HepG2 (cell line): Measurements from ENCODE around the gene SLIT1. TPM values are rescaled to one million over a fixed set of nuclear protein-coding genes. Genes with fewer than 3 reads are reported as not detected.
"Not testable (repeated sequence)": the region's sequence is repeated elsewhere in the genome, so short reads cannot be mapped to it uniquely, and the experiment has no call there.

ENCODE experiments used
- ATAC-seq: fragments of 200-7000 bp; cut with Tn5 transposase; 3 replicates; pipeline ENCODE4 v1.9.1; 2020; ENCODE audit warnings: mild to moderate bottlenecking, moderate library complexity
- BruUV-seq: library from RNA; stranded (reverse); fragments of 400-500 nt; replicated peaks from 2 replicates; lab custom pipeline; 2021; lab: Mats Ljungman, UMichigan
- CTCF ChIA-PET: fragments of 300-600 bp; formaldehyde crosslinking; extraction: SDS; loops from one replicate; lab custom pipeline; 2021; ENCODE audit warnings: low total read pairs, inconsistent platforms, low intra/inter-chr PET ratio; lab: Yijun Ruan, JAX
- POLR2A ChIA-PET: fragments of 350-600 bp; sonication (Branson Sonifier 250); formaldehyde crosslinking; loops from one replicate; lab custom pipeline; 2020; ENCODE audit warnings: antibody characterized with exemption, inconsistent platforms; lab: Yijun Ruan, JAX
- DNase-seq: peaks from one replicate; pipeline ENCODE4 v3.0.0-alpha.2; 2015; ENCODE audit warnings: low spot score
- FAIRE-seq: peaks from 3 replicates; lab custom pipeline; 2011; peaks lifted over from hg19 to GRCh38; lab: Jason Lieb, UNC
- H2AFZ ChIP-seq: one replicate; pipeline ENCODE4 v1.6.1; 2011; ENCODE audit warnings: low read length, inconsistent platforms
- H3K27ac ChIP-seq: fragments of 300-600 bp; 3 replicates; pipeline ENCODE4 v1.8.0; 2011; ENCODE audit warnings: mixed run types, mild to moderate bottlenecking, mixed read lengths, low read length, inconsistent platforms; ENCODE audit not compliant: insufficient read depth; ENCODE audit errors: extremely low read length
- H3K27me3 ChIP-seq, 2 experiments: fragments of 200-600 bp in 1 of 2; 2 replicates in 1 of 2; 3 replicates in 1 of 2; pipeline versions ENCODE4 v1.6.0 to v1.8.0; 2011; ENCODE audit warnings: low read length in 2 of 2, mild to moderate bottlenecking in 2 of 2, moderate library complexity in 2 of 2, inconsistent platforms in 1 of 2; ENCODE audit not compliant: insufficient read depth in 2 of 2, control insufficient read depth in 1 of 2
- H3K36me3 ChIP-seq, 2 experiments: fragments of 200-600 bp in 1 of 2; replicated peaks in 1 of 2; 2 replicates in 1 of 2; 3 replicates in 1 of 2; pipeline versions ENCODE4 v1.5.1 to v1.8.0; 2011; ENCODE audit warnings: low read length in 2 of 2, inconsistent platforms in 1 of 2; ENCODE audit not compliant: insufficient read depth in 2 of 2, control insufficient read depth in 1 of 2
- H3K4me1 ChIP-seq: 2 replicates; pipeline ENCODE4 v1.5.1; 2012; ENCODE audit warnings: low read length, inconsistent platforms; ENCODE audit not compliant: insufficient read depth
- H3K4me2 ChIP-seq: 2 replicates; pipeline ENCODE4 v1.6.0; 2011; ENCODE audit warnings: low read depth, low read length, inconsistent platforms
- H3K4me3 ChIP-seq, 3 experiments: fragments of 200-600 bp in 1 of 3; sonication (generic), shearing (Covaris generic) in 1 of 3; replicated peaks in 1 of 3; 2 replicates each; pipeline ENCODE4 v1.5.1; 2011 to 2016; ENCODE audit warnings: low read length in 3 of 3, inconsistent platforms in 2 of 3, low read depth in 2 of 3, mild to moderate bottlenecking in 2 of 3, control low read depth in 1 of 3, mixed read lengths in 1 of 3; ENCODE audit not compliant: insufficient read depth in 1 of 3
- H3K79me2 ChIP-seq: one replicate; pipeline ENCODE4 v1.6.1; 2011; ENCODE audit warnings: low read length, inconsistent platforms; ENCODE audit not compliant: insufficient read depth
- H3K9ac ChIP-seq: 2 replicates; pipeline ENCODE4 v1.6.0; 2011; ENCODE audit warnings: mild to moderate bottlenecking, low read depth, low read length, inconsistent platforms; ENCODE audit not compliant: insufficient read depth
- H3K9me3 ChIP-seq: 2 replicates; pipeline ENCODE4 v1.5.1; 2012; ENCODE audit warnings: mild to moderate bottlenecking, low read length
- H4K20me1 ChIP-seq: 2 replicates; pipeline ENCODE4 v1.6.0; 2011; ENCODE audit warnings: inconsistent platforms, mild to moderate bottlenecking, low read length, moderate library complexity; ENCODE audit not compliant: insufficient read depth
- CENPT ChIP-seq: sonication (generic); formaldehyde crosslinking; IDR thresholded peaks from 2 replicates; pipeline ENCODE4 v1.8.0; 2022; ENCODE audit warnings: low read depth, mild to moderate bottlenecking, moderate library complexity, missing genetic modification reagents
- NFIC ChIP-seq: IDR thresholded peaks from 2 replicates; pipeline ENCODE4 v1.6.1; 2012; ENCODE audit warnings: mild to moderate bottlenecking, low read length, inconsistent platforms
- NRL ChIP-seq: sonication (generic); formaldehyde crosslinking; IDR thresholded peaks from 2 replicates; pipeline ENCODE4 v1.5.0; 2020; ENCODE audit warnings: missing genetic modification reagents, mild to moderate bottlenecking, moderate library complexity, borderline replicate concordance
- RARA ChIP-seq: IDR thresholded peaks from 2 replicates; pipeline ENCODE4 v1.6.1; 2016; ENCODE audit warnings: missing genetic modification reagents, missing compliant biosample characterization
- SIN3A ChIP-seq: IDR thresholded peaks from 2 replicates; pipeline ENCODE4 v1.6.1; 2011; ENCODE audit warnings: low read depth, mild to moderate bottlenecking, control low read depth, low read length, borderline replicate concordance
- TFE3 ChIP-seq: IDR thresholded peaks from 2 replicates; pipeline ENCODE4 v1.6.1; 2016
- U2AF2 ChIP-seq: fragments of 200-400 bp; formaldehyde crosslinking; IDR thresholded peaks from 2 replicates; pipeline ENCODE4 v1.6.1; 2017; ENCODE audit warnings: low read depth, mild to moderate bottlenecking, low read length
- ZNF331 ChIP-seq: sonication (generic); formaldehyde crosslinking; IDR thresholded peaks from 2 replicates; pipeline ENCODE4 v1.4.0; 2020; ENCODE audit warnings: missing genetic modification reagents
- ZNF33A ChIP-seq: sonication (generic); formaldehyde crosslinking; IDR thresholded peaks from 2 replicates; pipeline ENCODE4 v1.5.1; 2020; ENCODE audit warnings: missing genetic modification reagents, mild to moderate bottlenecking, moderate library complexity, borderline replicate concordance
- ZNF34 ChIP-seq: sonication (generic); formaldehyde crosslinking; IDR thresholded peaks from 2 replicates; pipeline ENCODE4 v1.4.0; 2020; ENCODE audit warnings: mild to moderate bottlenecking, missing genetic modification reagents, borderline replicate concordance
- ZNF558 ChIP-seq: sonication (generic); formaldehyde crosslinking; IDR thresholded peaks from 2 replicates; pipeline ENCODE4 v1.9.0; 2022; ENCODE audit warnings: mild to moderate bottlenecking, missing genetic modification reagents, borderline replicate concordance
- WGBS: methylation state at CpG from one replicate; pipeline ENCODE4 v1.1.6; 2017; ENCODE audit warnings: low lambda C conversion rate; 5-methylcytosine and 5-hydroxymethylcytosine counted together
- in situ Hi-C: cut with HindIII; loops from 2 replicates; pipeline ENCODE4 v1.10.0; 2017; ENCODE audit warnings: low pct_unique_long_range_greater_than_20kb; ENCODE audit not compliant: extremely low pct_ligation_motif_present
- intact Hi-C: fragments of 100-400 bp; cut with micrococcal nuclease; formaldehyde crosslinking; loops from one replicate; pipeline ENCODE4 v1.10.0; 2022; ENCODE audit not compliant: unreplicated experiment
- polyA plus RNA-seq, 8 experiments: library from polyadenylated mRNA; depleted of rRNA in 3 of 8; stranded (reverse) in 7 of 8; unstranded in 1 of 8; fragments of >200 nt; fragmentation: Illumina TruSeq in 4 of 8; extraction: Trizol in 4 of 8; gene quantifications; 2 replicates each; pipeline versions ENCODE4 v1.2.1 to v1.2.3, GENCODE V29; 2011 to 2016; ENCODE audit warnings: low read depth in 4 of 8, missing spikeins in 1 of 8, mixed read lengths in 1 of 8; ENCODE audit not compliant: insufficient read depth in 1 of 8
- total RNA-seq, 5 experiments: library from RNA; depleted of rRNA; stranded (reverse); fragments of >200 nt; fragmentation: Illumina TruSeq; extraction: Trizol; gene quantifications; 2 replicates each; pipeline ENCODE4 v1.2.3, GENCODE V29; 2016; ENCODE audit warnings: low read depth in 1 of 5

SLIT1 gene
- total and polyA plus RNA-seq, 2 of the 13 experiments (the other 11 are each of a cell fraction or from before 2014, with no cell fraction given), result 0.09 to 0.33 TPM

- no peak overlapping the region for H3K27ac ChIP-seq
- POLR2A ChIA-PET, result no interaction called here
- H3K79me2 ChIP-seq, result no peaks in the 10 kb centered on the region
- H2AFZ ChIP-seq, result no peak overlapping the region
- H3K4me2 ChIP-seq, result no peak overlapping the region
- TF ChIP-seq ZNF558, result no peak
- no peak for TF ChIP-seq ZNF33A (CRISPR knock-in tag)
- no peak for TF ChIP-seq NFIC
- no peak for TF ChIP-seq TFE3 (CRISPR knock-in tag)
- TF ChIP-seq ZNF34 (CRISPR knock-in tag), result no peak
- no peak for TF ChIP-seq U2AF2
- no peak for TF ChIP-seq NRL (CRISPR knock-in tag)
- no peak for TF ChIP-seq CENPT (CRISPR knock-in tag)
- TF ChIP-seq ZNF331 (CRISPR knock-in tag), result no peak
- TF ChIP-seq RARA (CRISPR knock-in tag), result no peak
- TF ChIP-seq SIN3A, result no peak
- no peak for ATAC-seq
- DNase-seq, result no peak
- H3K4me1 ChIP-seq, result peaks cover 22% of the 10 kb centered on the region
- CTCF ChIA-PET, result no interaction called here
- BruUV-seq, result no TSS peak
- no peak overlapping the region for H3K9ac ChIP-seq
- no peaks in the 10 kb centered on the region for H3K36me3 ChIP-seq
- WGBS, result 29% methylated on average over 7 of the region's 7 CpGs
- intact Hi-C loops (no loop called here), in situ Hi-C loops (no loop called here)
- no peaks in the 10 kb centered on the region for H3K9me3 ChIP-seq
- no peaks in the 10 kb centered on the region for H4K20me1 ChIP-seq
- peaks cover 3 to 36% of the 10 kb centered on the region in 2 experiments; a peak in 4 of 5 replicates for H3K27me3 ChIP-seq
- FAIRE-seq, result no peak
- no peak overlapping the region for H3K4me3 ChIP-seq
These were observed 151.5 kb downstream of the SLIT1 start for GRCh38 chr10:97034301-97034700.

- ATAC-seq, H3K4me3 ChIP-seq, H2AFZ ChIP-seq, DNase-seq, BruUV-seq, H3K79me2 ChIP-seq, POLR2A ChIA-PET, CTCF ChIA-PET, H3K36me3 ChIP-seq, in situ Hi-C loops, H3K27ac ChIP-seq, H3K9ac ChIP-seq, FAIRE-seq, H3K9me3 ChIP-seq, H4K20me1 ChIP-seq, H3K4me2 ChIP-seq, intact Hi-C loops: not testable (repeated sequence)
- Histone ChIP-seq H3K27me3 (peaks cover 3 to 36% of the 10 kb centered on the region in 2 experiments; a peak in 4 of 5 replicates), H3K4me1 (peaks cover 17% of the 10 kb centered on the region)
- 43% methylated on average over 9 of the region's 9 CpGs for WGBS
These were observed 151.9 kb downstream of the SLIT1 start for GRCh38 chr10:97033841-97034240.
